Fibroblast of the aortic adventitia (primary cell): Measurements from ENCODE around the gene ATP4A. TPM values are rescaled to one million over a fixed set of nuclear protein-coding genes. Genes with fewer than 3 reads are reported as not detected.

Experiments
- DNase-seq: peaks from one replicate; pipeline ENCODE4 v3.0.0-alpha.2; 2010; ENCODE audit warnings: low read depth
- H3K4me3 ChIP-seq: 2 replicates; pipeline ENCODE4 v1.5.1; 2011; ENCODE audit warnings: low read depth, mild to moderate bottlenecking, control low read depth, low read length, moderate library complexity
- CTCF ChIP-seq: IDR thresholded peaks from 2 replicates; pipeline ENCODE4 v1.5.1; 2011; ENCODE audit warnings: mild to moderate bottlenecking, low read length, control low read depth, inconsistent platforms; ENCODE audit not compliant: insufficient read depth
- total RNA-seq: library from RNA; depleted of rRNA; stranded (reverse); fragments of >200 nt; gene quantifications from 2 replicates; pipeline ENCODE4 v1.2.3, GENCODE V29; 2012; ENCODE audit warnings: low replicate concordance

ATP4A gene
- total RNA-seq, 1 donor, result not detected

GRCh38 chr19:35522745-35523327, 40.6 kb downstream of the ATP4A start:
- DNase-seq, result no peak
- no peak overlapping the region for H3K4me3 ChIP-seq
- no peak for TF ChIP-seq CTCF

DNA sequence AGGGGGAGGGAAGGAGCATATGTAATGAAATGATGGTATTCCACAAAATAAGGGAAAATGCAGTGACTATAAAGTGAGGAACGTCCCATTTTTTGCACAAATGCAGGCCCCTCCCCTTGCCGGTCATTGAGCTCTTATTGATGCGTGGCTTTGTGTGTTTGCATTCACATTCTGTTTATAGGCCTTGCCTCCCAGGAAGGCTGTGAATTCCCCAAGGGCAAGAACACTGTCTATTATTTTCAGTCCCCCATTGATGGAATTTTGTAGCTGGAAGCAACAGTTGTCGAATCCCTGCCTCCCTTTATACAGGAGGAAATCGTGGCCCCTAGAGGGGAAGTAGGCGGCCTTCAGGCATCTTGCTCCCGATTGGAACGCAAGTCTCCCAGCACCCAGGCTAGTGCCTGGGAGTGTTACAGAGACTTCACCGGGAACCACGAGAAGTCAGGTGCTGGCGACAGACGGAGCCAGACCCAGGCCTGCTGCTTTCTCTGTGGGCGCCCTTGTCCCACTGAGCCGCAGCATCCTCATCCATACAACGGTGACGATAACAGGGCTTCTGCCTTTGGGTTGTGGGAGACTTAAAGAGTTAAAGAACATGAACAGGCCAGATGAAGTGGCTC, 42.2 kb downstream of the ATP4A start:
- H3K4me3 ChIP-seq, result no peak overlapping the region
- DNase-seq, result no peak
- no peak for TF ChIP-seq CTCF

- peak; percentile 48 for DNase-seq
- no peak for TF ChIP-seq CTCF
- no peak overlapping the region for H3K4me3 ChIP-seq
These were observed 44.2 kb downstream of the ATP4A start for GRCh38 chr19:35519291-35519690.

- TF ChIP-seq CTCF, result no peak
- H3K4me3 ChIP-seq, result no peak overlapping the region
- peak; percentile 97 for DNase-seq
These were observed 45.1 kb downstream of the ATP4A start for GRCh38 chr19:35518313-35518712.

- no peak overlapping the region for H3K4me3 ChIP-seq
- no peak for DNase-seq
- TF ChIP-seq CTCF, result no peak
These were observed 46.1 kb downstream of the ATP4A start for GRCh38 chr19:35517342-35517741.

DNA sequence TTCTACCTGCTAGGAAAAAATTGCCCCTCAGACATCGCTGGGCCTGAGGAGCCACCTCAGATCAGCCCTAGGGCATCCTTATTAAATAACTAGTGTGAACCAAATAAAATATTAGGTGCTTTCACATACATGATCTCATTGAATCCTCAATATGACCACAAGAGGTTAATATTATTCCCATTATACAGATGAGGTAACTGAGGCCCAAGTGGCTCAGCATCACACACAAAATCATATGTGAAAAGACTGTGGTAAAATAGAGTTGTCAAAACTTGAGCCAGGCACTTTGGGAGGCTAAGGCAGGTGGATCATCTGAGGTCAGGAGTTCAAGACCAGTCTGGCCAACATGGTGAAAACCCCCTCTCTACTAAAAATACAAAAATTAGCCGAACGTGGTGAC, 47.1 kb downstream of the ATP4A start:
- no peak for TF ChIP-seq CTCF
- no peak overlapping the region for H3K4me3 ChIP-seq
- no peak for DNase-seq
